PC-9 (cell line): Measurements from ENCODE around the gene SPSB4. TPM values are rescaled to one million over a fixed set of nuclear protein-coding genes. Genes with fewer than 3 reads are reported as not detected.

Experiments used
- BruUV-seq: library from RNA; stranded (reverse); fragments of 400-500 nt; replicated peaks from 2 replicates; lab custom pipeline; 2021; lab: Mats Ljungman, UMichigan
- CTCF ChIA-PET: fragments of 300-600 bp; sonication (Branson Sonifier 250); formaldehyde crosslinking; loops from one replicate; lab custom pipeline; 2022; ENCODE audit warnings: antibody characterized with exemption; lab: Charles Lee
- POLR2A ChIA-PET: fragments of 300-600 bp; sonication (Branson Sonifier 250); formaldehyde crosslinking; loops from one replicate; lab custom pipeline; 2022; ENCODE audit warnings: antibody characterized with exemption; ENCODE audit not compliant: unreplicated experiment; lab: Charles Lee
- DNase-seq, 2 experiments: peaks; one replicate each; pipeline versions ENCODE4 v3.0.0 to v3.0.0-alpha.2; 2015 to 2022; ENCODE audit warnings: mixed read lengths in 1 of 2
- H2AFZ ChIP-seq: fragments of 200-600 bp; sonication (generic); 2 replicates; pipeline ENCODE4 v1.8.1; 2017; ENCODE audit warnings: antibody characterized with exemption
- H3F3A ChIP-seq: fragments of 200-600 bp; sonication (generic); 2 replicates; pipeline ENCODE4 v1.8.1; 2017; ENCODE audit warnings: antibody characterized with exemption, mild to moderate bottlenecking, low read depth; ENCODE audit not compliant: insufficient read depth
- H3K27ac ChIP-seq: fragments of 200-600 bp; sonication (generic); 2 replicates; pipeline ENCODE4 v1.6.1; 2016; ENCODE audit warnings: mixed run types
- H3K27me3 ChIP-seq: fragments of 200-600 bp; sonication (generic); 2 replicates; pipeline ENCODE4 v1.6.1; 2016; ENCODE audit warnings: low read depth, mixed run types; ENCODE audit not compliant: insufficient read depth
- H3K36me3 ChIP-seq: fragments of 200-600 bp; sonication (generic); 2 replicates; pipeline ENCODE4 v1.6.1; 2016; ENCODE audit warnings: low read depth, mixed run types
- H3K4me1 ChIP-seq: fragments of 200-600 bp; sonication (generic); replicated peaks from 2 replicates; pipeline ENCODE4 v1.6.1; 2016; ENCODE audit warnings: mixed run types; ENCODE audit not compliant: insufficient read depth
- H3K4me2 ChIP-seq: fragments of 200-600 bp; sonication (generic); 2 replicates; pipeline ENCODE4 v1.6.1; 2017; ENCODE audit warnings: mixed run types
- H3K4me3 ChIP-seq: fragments of 200-600 bp; sonication (generic); 2 replicates; pipeline ENCODE4 v1.6.1; 2016; ENCODE audit warnings: mixed run types
- H3K79me2 ChIP-seq: fragments of 200-600 bp; sonication (generic); 2 replicates; pipeline ENCODE4 v1.6.1; 2017; ENCODE audit warnings: low read depth, mixed run types
- H3K9me2 ChIP-seq: fragments of 200-600 bp; sonication (generic); 2 replicates; pipeline ENCODE4 v1.8.1; 2017; ENCODE audit warnings: mild to moderate bottlenecking; ENCODE audit not compliant: insufficient read depth
- H3K9me3 ChIP-seq: fragments of 200-600 bp; sonication (generic); 2 replicates; pipeline ENCODE4 v1.8.1; 2016; ENCODE audit warnings: low read depth; ENCODE audit not compliant: insufficient read depth
- H4K20me1 ChIP-seq: fragments of 200-600 bp; sonication (generic); 2 replicates; pipeline ENCODE4 v1.8.1; 2017; ENCODE audit not compliant: insufficient read depth
- EZH2 ChIP-seq: fragments of 200-600 bp; sonication (generic); IDR thresholded peaks from 2 replicates; pipeline ENCODE4 v1.8.0; 2017; ENCODE audit warnings: antibody characterized with exemption, low read depth
- intact Hi-C: fragments of 100-400 bp; cut with micrococcal nuclease; formaldehyde crosslinking; loops from one replicate; pipeline ENCODE4 v1.10.0; 2022; ENCODE audit not compliant: unreplicated experiment
- total RNA-seq: library from RNA; stranded (reverse); gene quantifications from 2 replicates; pipeline ENCODE4 v1.2.3, GENCODE V29; 2021
- TF ChIP-seq, protein P1 (sequence below): fragments of 200-600 bp; sonication (generic); conservative IDR thresholded peaks from 2 replicates; pipeline ENCODE4 v1.6.1; 2017; ENCODE audit warnings: mixed run types, antibody characterized with exemption, mild to moderate bottlenecking, moderate library complexity

Gene SPSB4
- total RNA-seq, 1 experiment from 2014 or later = not detected

DNA sequence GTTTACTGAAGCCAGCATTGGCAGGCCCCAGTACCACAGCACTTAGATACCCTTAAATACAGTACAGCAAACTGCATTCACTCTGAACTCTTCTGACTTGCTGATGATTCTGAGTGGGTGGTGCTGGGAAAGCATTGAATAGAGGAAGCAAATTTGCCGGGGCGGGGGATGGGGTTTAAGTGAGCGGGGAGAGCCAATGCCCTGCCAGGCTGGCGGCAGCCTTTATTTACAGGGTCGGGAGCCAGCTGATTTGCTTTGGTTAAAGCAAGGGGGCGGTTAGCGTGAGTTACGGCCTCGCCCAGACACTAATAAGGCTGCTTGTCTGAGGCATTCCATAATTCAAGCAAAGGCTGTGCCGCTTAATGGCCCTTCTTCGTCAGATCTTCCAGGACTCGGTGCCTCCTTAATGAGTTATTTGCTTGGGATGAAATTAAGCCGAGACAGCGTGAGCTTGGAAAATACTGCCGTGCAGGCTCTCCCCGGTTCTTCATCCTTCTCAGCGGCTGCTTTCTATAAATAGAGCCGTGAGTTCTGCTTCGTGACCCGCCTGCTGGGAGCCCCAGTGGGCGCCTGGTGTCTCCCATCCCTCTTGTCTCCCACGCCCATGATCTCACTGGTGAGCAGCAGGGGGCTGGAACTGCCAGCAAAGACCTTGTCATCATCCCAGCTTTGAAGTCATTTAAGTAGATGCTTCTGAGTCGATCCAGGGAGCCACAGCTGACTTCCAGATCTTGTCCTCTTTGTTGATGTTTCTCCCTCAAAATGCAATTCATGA is 25.8 kb downstream of the SPSB4 start:
- ChIA-PET CTCF (no interaction called here), POLR2A (no interaction called here)
- Histone ChIP-seq H3K9me3 (no peaks in the 10 kb centered on the region), H3K27me3 (0 out of 2 replicates have a peak, but pooled peaks cover 21% of the 10 kb centered on the region), H3K4me3 (no peak overlapping the region), H3K4me1 (no peaks in the 10 kb centered on the region), H3K79me2 (no peaks in the 10 kb centered on the region), H3K36me3 (no peaks in the 10 kb centered on the region), H3K9me2 (no peaks in the 10 kb centered on the region), H3K4me2 (no peak overlapping the region), H2AFZ (no peak overlapping the region), H3K27ac (no peak overlapping the region), H3F3A (no peaks in the 10 kb centered on the region), H4K20me1 (0 out of 2 replicates have a peak, but pooled peaks cover 3% of the 10 kb centered on the region)
- DNase-seq = no peak
- BruUV-seq = no TSS peak
- intact Hi-C loops = no loop called here
- TF ChIP-seq EZH2 = no peak
- TF ChIP-seq, protein P1, sequence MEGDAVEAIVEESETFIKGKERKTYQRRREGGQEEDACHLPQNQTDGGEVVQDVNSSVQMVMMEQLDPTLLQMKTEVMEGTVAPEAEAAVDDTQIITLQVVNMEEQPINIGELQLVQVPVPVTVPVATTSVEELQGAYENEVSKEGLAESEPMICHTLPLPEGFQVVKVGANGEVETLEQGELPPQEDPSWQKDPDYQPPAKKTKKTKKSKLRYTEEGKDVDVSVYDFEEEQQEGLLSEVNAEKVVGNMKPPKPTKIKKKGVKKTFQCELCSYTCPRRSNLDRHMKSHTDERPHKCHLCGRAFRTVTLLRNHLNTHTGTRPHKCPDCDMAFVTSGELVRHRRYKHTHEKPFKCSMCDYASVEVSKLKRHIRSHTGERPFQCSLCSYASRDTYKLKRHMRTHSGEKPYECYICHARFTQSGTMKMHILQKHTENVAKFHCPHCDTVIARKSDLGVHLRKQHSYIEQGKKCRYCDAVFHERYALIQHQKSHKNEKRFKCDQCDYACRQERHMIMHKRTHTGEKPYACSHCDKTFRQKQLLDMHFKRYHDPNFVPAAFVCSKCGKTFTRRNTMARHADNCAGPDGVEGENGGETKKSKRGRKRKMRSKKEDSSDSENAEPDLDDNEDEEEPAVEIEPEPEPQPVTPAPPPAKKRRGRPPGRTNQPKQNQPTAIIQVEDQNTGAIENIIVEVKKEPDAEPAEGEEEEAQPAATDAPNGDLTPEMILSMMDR = no peak

GRCh38 chr3:141077631-141078030 is 26.5 kb downstream of the SPSB4 start:
- H3K27ac ChIP-seq = no peak overlapping the region
- no peak overlapping the region for H2AFZ ChIP-seq
- 0 out of 2 replicates have a peak, but pooled peaks cover 21% of the 10 kb centered on the region for H3K27me3 ChIP-seq
- no peaks in the 10 kb centered on the region for H3K4me1 ChIP-seq
- intact Hi-C loops = no loop called here
- no peaks in the 10 kb centered on the region for H3K79me2 ChIP-seq
- H4K20me1 ChIP-seq = 0 out of 2 replicates have a peak, but pooled peaks cover 3% of the 10 kb centered on the region
- H3K4me3 ChIP-seq = no peak overlapping the region
- H3F3A ChIP-seq = no peaks in the 10 kb centered on the region
- H3K4me2 ChIP-seq = no peak overlapping the region
- no peaks in the 10 kb centered on the region for H3K9me3 ChIP-seq
- no peaks in the 10 kb centered on the region for H3K36me3 ChIP-seq
- ChIA-PET CTCF (no interaction called here), POLR2A (no interaction called here)
- TF ChIP-seq, protein P1 = no peak
- no peak for TF ChIP-seq EZH2
- BruUV-seq = no TSS peak
- no peak for DNase-seq
- no peaks in the 10 kb centered on the region for H3K9me2 ChIP-seq

GRCh38 chr3:141078200-141078599 is 27.1 kb downstream of the SPSB4 start:
- CTCF ChIA-PET = no interaction called here
- no peak for DNase-seq
- Histone ChIP-seq H4K20me1 (no peaks in the 10 kb centered on the region), H3K9me2 (no peaks in the 10 kb centered on the region), H3K4me1 (no peaks in the 10 kb centered on the region), H2AFZ (no peak overlapping the region), H3K79me2 (no peaks in the 10 kb centered on the region), H3K27me3 (0 out of 2 replicates have a peak, but pooled peaks cover 21% of the 10 kb centered on the region), H3K4me2 (no peak overlapping the region), H3K36me3 (no peaks in the 10 kb centered on the region), H3F3A (no peaks in the 10 kb centered on the region), H3K9me3 (no peaks in the 10 kb centered on the region), H3K27ac (no peak overlapping the region), H3K4me3 (no peak overlapping the region)
- TF ChIP-seq, protein P1 = no peak
- no peak for TF ChIP-seq EZH2
- BruUV-seq = no TSS peak
- intact Hi-C loops = no loop called here
- POLR2A ChIA-PET = no interaction called here
